Spleen (tissue), 11 donors: ENCODE measurements around the gene RBM18. TPM values are rescaled to one million over a fixed set of nuclear protein-coding genes. Genes with fewer than 3 reads are reported as not detected.

Experiments used
- DNase-seq: peaks from one replicate; pipeline ENCODE4 v3.0.0-alpha.2; 2020
- H3K27ac ChIP-seq, 8 donors: fragments of 200-600 bp; sonication (generic) in 7 of 8; 1 replicate in 4 of 8; 2 replicates in 4 of 8; pipeline versions ENCODE4 v1.5.0 to v1.8.0; 2016 to 2021; ENCODE audit warnings: inconsistent platforms in 4 of 8, mild to moderate bottlenecking in 4 of 8, moderate library complexity in 1 of 8
- H3K27me3 ChIP-seq, 7 donors: fragments of 200-600 bp; sonication (generic) in 6 of 7; replicated peaks in 1 of 7; 1 replicate in 4 of 7; 2 replicates in 3 of 7; pipeline versions ENCODE4 v1.5.0 to v1.8.0; 2016 to 2021; ENCODE audit warnings: inconsistent platforms in 3 of 7, mild to moderate bottlenecking in 1 of 7
- H3K36me3 ChIP-seq, 6 donors: fragments of 200-600 bp; sonication (generic) in 5 of 6; 1 replicate in 4 of 6; 2 replicates in 2 of 6; pipeline versions ENCODE4 v1.5.0 to v1.8.0; 2016 to 2021; ENCODE audit warnings: inconsistent platforms in 2 of 6
- H3K4me1 ChIP-seq, 6 donors: fragments of 200-600 bp; sonication (generic) in 5 of 6; 1 replicate in 3 of 6; 2 replicates in 3 of 6; pipeline versions ENCODE4 v1.5.0 to v1.8.0; 2016 to 2021; ENCODE audit warnings: inconsistent platforms in 3 of 6
- H3K4me3 ChIP-seq, 8 donors: fragments of 200-600 bp; sonication (generic) in 7 of 8; 1 replicate in 4 of 8; 2 replicates in 4 of 8; pipeline versions ENCODE4 v1.5.0 to v1.8.0; 2016 to 2021; ENCODE audit warnings: inconsistent platforms in 4 of 8, mild to moderate bottlenecking in 4 of 8, moderate library complexity in 2 of 8
- H3K9me3 ChIP-seq, 8 donors: fragments of 200-600 bp; sonication (generic) in 7 of 8; 1 replicate in 4 of 8; 2 replicates in 4 of 8; pipeline versions ENCODE4 v1.5.0 to v1.8.0; 2016 to 2021; ENCODE audit warnings: inconsistent platforms in 4 of 8
- POLR2A ChIP-seq, 3 donors: fragments of 450-650 bp; IDR thresholded peaks; one replicate each; pipeline ENCODE4 v1.5.1; 2017; ENCODE audit warnings: antibody characterized with exemption in 3 of 3, mild to moderate bottlenecking in 1 of 3
- POLR2AphosphoS5 ChIP-seq, 3 donors: sonication (generic); formaldehyde crosslinking; IDR thresholded peaks; one replicate each; pipeline ENCODE4 v1.5.1; 2017; ENCODE audit warnings: antibody characterized with exemption in 3 of 3
- WGBS, 5 donors: extraction: QIAGEN DNeasy Blood & Tissue Kit in 3 of 5; methylation state at CpG; one replicate each; pipeline versions ENCODE4 v1.1.5 to v1.1.7; 2013 to 2018; 5-methylcytosine and 5-hydroxymethylcytosine counted together
- intact Hi-C: fragments of 100-400 bp; cut with DNase I; formaldehyde crosslinking; loops from one replicate; pipeline ENCODE4 v1.15.0; 2023; ENCODE audit warnings: low total_unique reads
- polyA plus RNA-seq, 3 donors: library from polyadenylated mRNA; stranded (reverse); fragments of 200-250 nt; gene quantifications; one replicate each; pipeline ENCODE4 v1.2.1, GENCODE V29; 2013
- total RNA-seq, 7 donors: library from RNA; depleted of rRNA in 3 of 7; stranded (reverse); fragments of >200 nt in 3 of 7; fragmentation: NEBNext Ultra II Directional in 4 of 7; extraction: Animal tissue kit (Norgen Biotek cat#: 25700) in 4 of 7; gene quantifications; one replicate each; pipeline versions ENCODE4 v1.1.0 to v1.2.1, GENCODE V29; 2016 to 2021
- TF ChIP-seq, protein P1 (sequence below), 11 experiments: fragments of 200-600 bp in 7 of 11; fragments of 450-650 bp in 4 of 11; sonication (generic) in 4 of 11; IDR thresholded peaks in 8 of 11; conservative IDR thresholded peaks in 3 of 11; 1 replicate in 7 of 11; 2 replicates in 4 of 11; pipeline versions ENCODE4 v1.4.0 to v1.8.0; 2016 to 2021; ENCODE audit warnings: antibody characterized with exemption in 11 of 11, inconsistent platforms in 4 of 11, mild to moderate bottlenecking in 1 of 11
- donor health status: healthy with polysubstance abuse.
- donor health status: DM: no; HTN: no; CAD: no; lungs with moderate emphysema.
- donor health status: DM: no; HTN: no; CAD: no.
- donor health status: Bipolar disorder and iron deficiency.
- donor health status: healthy.
- donor health status: DM: no; HTN: no; CAD: no.
- donor health status: DM: yes; HTN: yes; CAD: no.

RBM18 gene
- total and polyA plus RNA-seq, 10 donors: 4.2 to 21.5 (median 11.2) TPM

DNA sequence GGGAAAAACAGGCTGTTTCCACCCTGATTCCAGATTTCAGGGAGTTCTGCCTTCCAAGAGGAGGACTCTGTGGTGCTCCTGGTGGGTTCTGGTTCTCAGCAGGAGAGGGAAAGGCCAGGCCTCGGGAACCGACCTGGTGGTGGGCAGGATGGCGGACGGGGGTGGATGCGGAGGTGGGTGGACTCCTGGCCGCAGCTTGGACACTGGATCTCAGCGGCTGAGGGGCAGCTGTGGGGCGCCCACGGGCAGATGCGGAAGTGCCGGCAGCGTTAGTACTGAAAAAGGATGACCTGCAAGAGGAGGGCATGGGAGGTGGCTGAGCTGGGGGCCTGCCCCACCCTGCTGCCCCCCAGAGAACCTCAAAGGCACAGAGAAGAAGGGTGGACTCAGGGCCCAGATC is 60.1 kb downstream of the RBM18 start:
- no peaks in the 10 kb centered on the region for H3K9me3 ChIP-seq
- peaks cover 0 to 16% (median 0%) of the 10 kb centered on the region in 7 donors for H3K27me3 ChIP-seq
- no peak overlapping the region for H3K27ac ChIP-seq
- H3K4me3 ChIP-seq: no peak overlapping the region
- intact Hi-C loops: no loop called here
- H3K4me1 ChIP-seq: no peaks in the 10 kb centered on the region
- TF ChIP-seq POLR2AphosphoS5 (IDR thresholded peaks at IDR 0.05) (no peak), POLR2A (IDR thresholded peaks at IDR 0.05) (no peak)
- TF ChIP-seq, protein P1, sequence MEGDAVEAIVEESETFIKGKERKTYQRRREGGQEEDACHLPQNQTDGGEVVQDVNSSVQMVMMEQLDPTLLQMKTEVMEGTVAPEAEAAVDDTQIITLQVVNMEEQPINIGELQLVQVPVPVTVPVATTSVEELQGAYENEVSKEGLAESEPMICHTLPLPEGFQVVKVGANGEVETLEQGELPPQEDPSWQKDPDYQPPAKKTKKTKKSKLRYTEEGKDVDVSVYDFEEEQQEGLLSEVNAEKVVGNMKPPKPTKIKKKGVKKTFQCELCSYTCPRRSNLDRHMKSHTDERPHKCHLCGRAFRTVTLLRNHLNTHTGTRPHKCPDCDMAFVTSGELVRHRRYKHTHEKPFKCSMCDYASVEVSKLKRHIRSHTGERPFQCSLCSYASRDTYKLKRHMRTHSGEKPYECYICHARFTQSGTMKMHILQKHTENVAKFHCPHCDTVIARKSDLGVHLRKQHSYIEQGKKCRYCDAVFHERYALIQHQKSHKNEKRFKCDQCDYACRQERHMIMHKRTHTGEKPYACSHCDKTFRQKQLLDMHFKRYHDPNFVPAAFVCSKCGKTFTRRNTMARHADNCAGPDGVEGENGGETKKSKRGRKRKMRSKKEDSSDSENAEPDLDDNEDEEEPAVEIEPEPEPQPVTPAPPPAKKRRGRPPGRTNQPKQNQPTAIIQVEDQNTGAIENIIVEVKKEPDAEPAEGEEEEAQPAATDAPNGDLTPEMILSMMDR (IDR thresholded peaks at IDR 0.05 in 8 of 11, conservative IDR thresholded peaks at IDR 0.05 in 3 of 11): no peak
- H3K36me3 ChIP-seq: no peaks in the 10 kb centered on the region
- 86 to 95% (median 91%) methylated on average over 12 of the region's 12 CpGs for WGBS, 5 donors
- peak; percentile 70 for DNase-seq

DNA sequence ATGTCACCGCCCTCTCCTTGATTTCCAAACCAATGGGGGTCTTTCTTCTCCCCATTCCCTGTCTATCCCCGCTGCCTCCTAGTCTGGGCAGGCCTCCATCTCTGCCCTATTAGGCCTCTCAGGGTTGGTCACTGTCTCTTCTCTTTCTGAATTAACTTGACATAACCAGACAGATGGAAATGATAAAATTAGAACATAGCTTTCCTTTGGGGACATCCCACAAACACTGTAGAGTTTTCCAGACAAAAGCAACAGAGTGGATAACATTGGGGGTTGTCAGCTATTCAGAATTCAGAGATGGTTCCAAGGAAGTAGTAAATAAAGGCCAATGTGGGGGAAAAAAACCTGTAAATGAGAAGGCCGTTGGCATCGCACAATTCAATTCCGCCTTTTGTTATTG is 60.6 kb downstream of the RBM18 start:
- H3K4me3 ChIP-seq: no peak overlapping the region
- H3K36me3 ChIP-seq: no peaks in the 10 kb centered on the region
- intact Hi-C loops: no loop called here
- WGBS, 5 donors: 88 to 93% (median 90%) methylated on average over 5 of the region's 5 CpGs
- no peak for DNase-seq
- peaks cover 0 to 12% (median 0%) of the 10 kb centered on the region in 7 donors for H3K27me3 ChIP-seq
- no peak for TF ChIP-seq POLR2AphosphoS5 (IDR thresholded peaks at IDR 0.05)
- no peak for TF ChIP-seq POLR2A (IDR thresholded peaks at IDR 0.05)
- TF ChIP-seq, protein P1 (IDR thresholded peaks at IDR 0.05 in 8 of 11, conservative IDR thresholded peaks at IDR 0.05 in 3 of 11): no peak
- no peaks in the 10 kb centered on the region for H3K4me1 ChIP-seq
- H3K9me3 ChIP-seq: no peaks in the 10 kb centered on the region
- H3K27ac ChIP-seq: no peak overlapping the region

DNA sequence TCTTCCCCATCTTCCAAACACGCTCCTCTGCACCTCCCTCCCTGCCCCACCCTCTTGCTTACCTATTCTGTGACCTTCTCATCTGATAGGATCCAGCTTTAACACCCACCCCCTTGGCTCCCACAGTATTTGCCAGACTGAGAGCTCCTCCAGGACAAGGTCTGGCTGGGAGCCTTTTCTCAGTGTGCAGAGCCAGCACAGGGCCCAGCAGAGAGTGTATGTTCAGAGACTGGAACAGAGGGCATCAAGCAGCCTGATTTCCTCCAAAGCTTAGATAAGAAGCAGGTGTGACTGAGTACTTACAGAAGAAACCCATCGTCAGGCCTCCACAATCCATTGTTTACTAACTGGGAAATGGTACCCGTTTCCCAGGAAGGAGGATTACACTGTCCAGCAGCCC is 62.5 kb downstream of the RBM18 start:
- H3K27ac ChIP-seq: no peak overlapping the region
- no peaks in the 10 kb centered on the region for H3K4me1 ChIP-seq
- no peak overlapping the region for H3K4me3 ChIP-seq
- peak; percentile 20 for DNase-seq
- peaks cover 0 to 21% (median 0%) of the 10 kb centered on the region in 7 donors for H3K27me3 ChIP-seq
- intact Hi-C loops: no loop called here
- TF ChIP-seq POLR2A (IDR thresholded peaks at IDR 0.05): no peak
- no peak for TF ChIP-seq POLR2AphosphoS5 (IDR thresholded peaks at IDR 0.05)
- TF ChIP-seq, protein P1 (IDR thresholded peaks at IDR 0.05 in 8 of 11, conservative IDR thresholded peaks at IDR 0.05 in 3 of 11): no peak
- WGBS, 5 donors: 74 to 92% (median 86%) methylated on average over 3 of the region's 3 CpGs
- no peaks in the 10 kb centered on the region for H3K36me3 ChIP-seq
- no peaks in the 10 kb centered on the region for H3K9me3 ChIP-seq

DNA sequence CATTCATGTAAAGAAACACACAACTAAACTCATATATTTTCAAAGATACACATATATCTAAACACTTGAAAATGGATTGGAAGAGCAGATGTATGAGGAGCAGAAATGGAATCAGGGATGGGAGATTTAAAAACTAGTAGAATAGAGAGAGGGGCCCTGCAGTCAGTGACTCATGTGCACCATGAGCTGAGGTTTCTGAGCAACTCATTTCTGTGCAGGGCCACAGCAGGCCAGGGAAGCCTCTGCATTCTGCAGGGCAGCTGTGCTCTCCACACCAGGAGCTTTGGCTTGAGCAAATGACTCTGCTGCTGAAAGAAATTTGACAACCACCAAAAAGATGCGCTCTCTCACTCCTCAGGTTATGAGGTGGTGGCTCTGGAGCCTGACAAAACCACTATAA is 63.0 kb downstream of the RBM18 start:
- TF ChIP-seq, protein P1 (IDR thresholded peaks at IDR 0.05 in 8 of 11, conservative IDR thresholded peaks at IDR 0.05 in 3 of 11): no peak
- TF ChIP-seq POLR2A (IDR thresholded peaks at IDR 0.05) (no peak), POLR2AphosphoS5 (IDR thresholded peaks at IDR 0.05) (no peak)
- Histone ChIP-seq H3K4me3 (no peak overlapping the region), H3K27me3 (peaks cover 0 to 16% (median 0%) of the 10 kb centered on the region in 7 donors), H3K9me3 (no peaks in the 10 kb centered on the region), H3K27ac (no peak overlapping the region), H3K4me1 (no peaks in the 10 kb centered on the region), H3K36me3 (no peaks in the 10 kb centered on the region)
- intact Hi-C loops: no loop called here
- DNase-seq: peak; percentile 43
- WGBS, 5 donors: 83 to 94% (median 91%) methylated on average over 1 of the region's 1 CpG
